ENCODE data around the gene RALGPS1.

RALGPS1 gene

GRCh38 chr9:127178686-127179632 is 264.4 kb downstream of the RALGPS1 start:
- TF ChIP-seq, protein P1, sequence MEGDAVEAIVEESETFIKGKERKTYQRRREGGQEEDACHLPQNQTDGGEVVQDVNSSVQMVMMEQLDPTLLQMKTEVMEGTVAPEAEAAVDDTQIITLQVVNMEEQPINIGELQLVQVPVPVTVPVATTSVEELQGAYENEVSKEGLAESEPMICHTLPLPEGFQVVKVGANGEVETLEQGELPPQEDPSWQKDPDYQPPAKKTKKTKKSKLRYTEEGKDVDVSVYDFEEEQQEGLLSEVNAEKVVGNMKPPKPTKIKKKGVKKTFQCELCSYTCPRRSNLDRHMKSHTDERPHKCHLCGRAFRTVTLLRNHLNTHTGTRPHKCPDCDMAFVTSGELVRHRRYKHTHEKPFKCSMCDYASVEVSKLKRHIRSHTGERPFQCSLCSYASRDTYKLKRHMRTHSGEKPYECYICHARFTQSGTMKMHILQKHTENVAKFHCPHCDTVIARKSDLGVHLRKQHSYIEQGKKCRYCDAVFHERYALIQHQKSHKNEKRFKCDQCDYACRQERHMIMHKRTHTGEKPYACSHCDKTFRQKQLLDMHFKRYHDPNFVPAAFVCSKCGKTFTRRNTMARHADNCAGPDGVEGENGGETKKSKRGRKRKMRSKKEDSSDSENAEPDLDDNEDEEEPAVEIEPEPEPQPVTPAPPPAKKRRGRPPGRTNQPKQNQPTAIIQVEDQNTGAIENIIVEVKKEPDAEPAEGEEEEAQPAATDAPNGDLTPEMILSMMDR (conservative IDR thresholded peaks at IDR 0.05; ENCODE audit: low read length) = no peak
- DNase-seq (ENCODE audit: low read depth) = peak; percentile 49
- no peak overlapping the region for H3K4me3 ChIP-seq (ENCODE audit: low read length)

DNA sequence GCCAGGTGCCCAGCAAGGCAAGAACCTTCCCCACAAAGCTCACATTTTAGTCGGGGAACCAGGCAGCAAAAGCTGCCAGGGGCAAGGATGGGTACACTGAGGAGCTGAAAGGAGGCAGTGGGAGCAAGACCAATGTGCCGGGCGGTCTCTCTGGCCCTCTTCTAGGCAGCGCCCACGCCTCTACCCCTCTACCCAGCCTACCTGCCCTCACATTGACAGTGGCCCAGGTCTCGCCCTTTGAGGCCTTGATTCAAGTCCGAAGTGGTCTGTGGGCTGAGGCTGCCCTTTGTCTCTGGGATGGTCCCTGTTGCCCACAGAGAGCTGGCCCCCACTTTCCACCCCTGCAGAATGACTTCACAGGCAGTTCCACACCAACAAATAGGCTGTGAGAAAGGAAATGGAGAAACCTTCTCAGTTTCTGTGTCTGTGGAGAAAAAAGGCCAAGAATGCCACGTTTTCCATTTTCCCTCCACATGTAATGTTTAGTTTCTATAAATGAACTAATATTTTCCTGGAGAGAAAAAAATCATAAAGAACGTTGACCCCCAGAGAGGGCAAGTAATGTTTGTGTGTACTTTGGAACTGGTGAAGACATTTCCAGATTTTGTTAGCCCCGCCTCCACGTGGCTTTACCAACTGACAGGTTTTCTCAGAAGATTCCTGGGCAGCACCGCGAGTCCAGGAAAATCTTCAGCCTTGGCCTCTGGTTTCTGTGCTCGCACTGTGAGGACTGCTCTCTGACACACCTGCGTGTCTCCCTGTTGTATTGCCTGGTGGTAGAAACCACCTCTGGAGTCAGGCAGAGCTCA is 265.3 kb downstream of the RALGPS1 start:
- DNase-seq (ENCODE audit: low read depth) = no peak
- TF ChIP-seq, protein P1 (conservative IDR thresholded peaks at IDR 0.05; ENCODE audit: low read length) = no peak

DNA sequence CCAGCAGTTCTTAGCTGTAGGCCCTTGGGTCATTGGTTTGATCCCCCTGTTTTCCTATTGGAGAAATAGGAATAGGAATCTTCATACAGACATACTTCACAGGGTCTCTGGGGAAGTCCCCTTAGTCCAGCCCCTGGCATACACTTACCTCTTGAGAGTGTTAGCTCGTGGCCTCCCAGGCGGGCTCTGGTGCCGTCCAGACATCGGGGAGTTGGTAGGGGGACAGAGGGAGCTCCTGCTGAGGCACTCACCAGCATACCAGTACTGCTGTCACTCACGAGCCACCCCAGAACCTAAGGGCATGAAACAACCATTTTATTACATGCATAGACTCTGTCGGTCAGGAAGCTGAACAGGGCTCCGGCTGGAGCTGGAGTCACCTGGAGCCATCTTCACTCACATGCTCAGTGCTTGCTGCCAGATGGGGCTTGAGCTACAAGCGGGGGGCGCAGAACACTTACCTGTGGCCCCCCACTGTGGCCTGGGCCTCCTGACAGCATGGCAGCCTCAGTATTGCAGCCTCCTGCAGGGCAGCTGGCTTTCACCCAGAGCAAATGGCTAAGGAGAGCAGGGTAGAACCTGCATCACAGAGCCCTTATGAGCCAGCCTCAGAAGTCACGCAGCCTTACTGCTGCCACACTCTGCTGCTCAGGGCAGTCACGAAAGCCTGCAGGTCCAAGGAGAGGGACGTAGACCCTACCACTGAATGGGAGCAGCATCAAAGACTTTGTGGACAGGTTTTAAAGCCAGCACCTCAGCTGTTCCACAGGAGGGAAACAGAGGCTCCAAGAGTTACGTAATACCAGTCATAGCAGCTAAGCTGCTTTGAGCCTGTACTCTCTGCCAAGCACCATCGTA is 266.1 kb downstream of the RALGPS1 start:
- no peak overlapping the region for H3K4me3 ChIP-seq (ENCODE audit: low read length)
- TF ChIP-seq, protein P1 (conservative IDR thresholded peaks at IDR 0.05; ENCODE audit: low read length) = no peak
- no peak for DNase-seq (ENCODE audit: low read depth)

More for the DNA sequence above, 265.3 kb downstream of the RALGPS1 start:
- no peak overlapping the region for H3K4me3 ChIP-seq (ENCODE audit: low read length)

- DNase-seq (ENCODE audit: low read depth) = no peak
- H3K4me3 ChIP-seq (ENCODE audit: low read length) = no peak overlapping the region
- TF ChIP-seq, protein P1 (conservative IDR thresholded peaks at IDR 0.05; ENCODE audit: low read length) = no peak
Measured at GRCh38 chr9:127181315-127181580, 266.7 kb downstream of the RALGPS1 start.

DNA sequence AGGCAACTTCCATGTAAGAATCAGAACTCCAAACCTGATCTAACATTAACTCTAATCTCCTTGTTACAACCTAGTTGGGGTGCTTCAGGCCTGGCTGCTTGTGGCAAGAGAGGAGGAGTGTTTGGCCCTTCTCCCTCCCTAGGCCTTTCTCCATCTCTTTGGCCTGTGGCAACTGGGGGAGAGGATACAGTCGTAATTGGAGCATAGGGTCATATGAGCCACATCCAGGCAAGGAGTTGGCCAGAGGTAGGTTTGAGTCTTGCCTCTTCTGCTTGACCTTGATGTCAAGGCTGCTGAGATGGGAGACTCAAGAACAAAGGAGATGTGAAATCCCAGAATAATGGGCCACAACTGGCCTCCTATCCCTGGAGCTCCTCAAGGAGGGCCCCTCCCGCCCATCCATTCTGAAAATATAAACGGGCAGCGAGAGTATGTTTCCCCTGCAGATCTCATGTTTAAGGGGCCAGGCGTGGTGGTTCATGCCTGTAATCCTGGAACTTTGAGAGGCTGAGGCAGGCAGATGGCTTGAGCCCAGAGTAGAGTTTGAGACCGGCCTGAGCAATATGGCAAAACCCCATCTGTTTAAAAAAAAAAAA is 267.1 kb downstream of the RALGPS1 start:
- H3K4me3 ChIP-seq (ENCODE audit: low read length) = no peak overlapping the region
- TF ChIP-seq, protein P1 (conservative IDR thresholded peaks at IDR 0.05; ENCODE audit: low read length) = no peak
- no peak for DNase-seq (ENCODE audit: low read depth)

DNA sequence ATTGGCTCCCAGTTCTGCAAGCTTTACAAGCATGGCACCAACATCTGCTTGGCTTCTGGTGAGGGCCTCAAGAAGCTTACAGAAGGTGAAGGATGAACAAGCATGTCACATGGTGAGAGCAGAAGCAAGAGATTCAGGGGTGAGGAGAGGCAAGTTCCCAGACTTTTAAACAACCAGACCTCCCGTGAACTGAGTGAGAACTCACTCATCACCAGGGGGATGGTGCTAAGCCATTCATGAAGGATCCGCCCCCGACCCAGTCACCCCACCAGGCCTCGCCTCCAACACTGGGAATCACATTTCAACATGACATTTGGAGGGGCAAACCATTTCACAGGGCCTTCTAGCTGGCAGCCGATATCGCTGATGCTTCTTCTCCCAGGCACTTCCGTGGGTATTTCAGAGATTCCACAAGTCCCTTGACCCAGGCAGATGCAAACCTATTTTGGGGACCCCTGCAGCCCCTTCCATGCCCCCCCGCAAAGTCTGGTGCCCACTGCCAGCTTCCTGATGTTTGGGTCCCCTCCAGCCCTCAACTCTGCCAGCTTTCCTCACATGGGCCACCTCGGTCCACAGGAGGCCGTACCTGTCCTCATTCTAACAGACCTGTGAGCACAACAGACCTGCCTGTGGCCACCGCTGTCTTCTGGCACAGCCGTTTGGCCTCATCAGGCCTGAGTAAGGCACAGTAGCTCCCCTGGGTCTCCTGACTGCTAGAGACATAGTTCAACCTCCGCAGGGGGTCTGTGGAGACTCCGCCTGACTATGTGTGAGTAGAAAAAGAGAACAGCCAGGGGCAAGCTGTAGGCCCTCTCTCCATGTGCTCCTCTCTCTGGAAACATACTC is 268.5 kb downstream of the RALGPS1 start:
- TF ChIP-seq, protein P1 (conservative IDR thresholded peaks at IDR 0.05; ENCODE audit: low read length) = no peak
- DNase-seq (ENCODE audit: low read depth) = peak; percentile 41
- no peak overlapping the region for H3K4me3 ChIP-seq (ENCODE audit: low read length)
